Measurements from ENCODE around the gene SGK2.

DNA sequence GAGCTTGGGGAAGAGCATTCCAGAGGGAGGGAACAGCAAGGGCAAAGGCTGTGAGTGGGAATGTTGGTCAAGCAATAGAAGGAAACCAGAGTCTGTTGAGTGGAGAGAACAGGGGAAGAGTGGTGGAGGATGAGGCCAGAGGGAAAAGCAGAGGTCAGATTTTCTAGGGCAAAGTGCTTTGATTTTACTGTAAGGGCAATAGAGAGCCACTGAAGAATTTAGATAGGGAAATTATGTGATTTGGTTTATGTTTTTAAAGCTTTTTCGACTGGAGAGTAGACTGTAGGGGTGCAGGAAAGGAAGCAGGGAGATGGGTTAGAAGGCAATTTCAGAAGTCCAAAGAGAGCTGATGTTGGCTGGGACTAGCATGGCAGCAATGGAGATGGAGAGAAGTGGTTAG is 46.9 kb upstream of the SGK2 start:
- TF ChIP-seq CTCF (IDR thresholded peaks at IDR 0.05; ENCODE audit: borderline replicate concordance, extremely low read depth, low read length, poor library complexity, severe bottlenecking) (no peak), EZH2 (IDR thresholded peaks at IDR 0.05; ENCODE audit: borderline replicate concordance, low read depth, low read length, severe bottlenecking) (no peak)
